ENCODE results near the gene CLIP1. TPM values are rescaled to one million over a fixed set of nuclear protein-coding genes. Genes with fewer than 3 reads are reported as not detected.

The CLIP1 gene
- total RNA-seq, 1 experiment from 2014 or later = 19.7 TPM

DNA sequence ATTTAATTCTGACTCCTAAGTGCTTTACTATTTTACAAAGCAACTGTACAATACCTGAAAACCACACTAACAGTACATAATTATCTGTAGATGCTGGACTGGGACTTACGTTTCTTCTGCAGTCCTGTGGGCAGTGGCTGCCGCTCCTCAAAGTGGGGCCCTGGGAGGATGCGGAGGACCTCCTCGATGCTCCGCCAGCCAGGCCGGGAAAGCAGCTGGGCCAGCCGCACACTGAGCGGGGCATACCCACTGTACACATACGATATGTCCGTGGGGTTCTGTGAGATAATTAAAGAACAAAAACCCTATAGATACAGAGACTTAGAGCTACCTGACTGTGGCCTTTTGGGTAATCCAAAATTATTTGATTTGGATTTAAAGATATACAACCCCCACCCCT, 189.8 kb downstream of the CLIP1 start:
- in situ Hi-C loops (cut with HindIII; ENCODE audit: low sequenced_read_pairs) = no loop called here
- DNase-seq (ENCODE audit: low spot score) = no peak

DNA sequence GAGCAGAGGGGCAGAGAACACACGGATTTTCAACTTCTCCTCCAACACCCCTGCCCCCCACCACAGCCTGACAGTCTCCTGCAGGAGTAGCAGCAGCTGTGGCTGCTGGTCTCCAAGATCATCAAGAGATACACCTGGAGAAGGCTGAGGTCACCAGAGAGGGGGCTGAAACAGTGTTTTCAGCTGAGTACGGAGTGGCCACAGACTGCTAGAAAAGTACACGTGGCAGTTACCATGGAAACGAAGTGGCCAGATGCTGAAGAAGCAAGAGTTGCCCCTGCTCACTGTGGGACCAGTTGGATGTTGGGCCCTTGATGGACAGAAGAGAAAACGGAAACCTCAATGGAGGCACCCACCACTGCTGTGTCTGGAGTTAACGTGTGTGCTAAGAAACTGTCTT, 191.7 kb downstream of the CLIP1 start:
- DNase-seq (ENCODE audit: low spot score) = no peak
- in situ Hi-C loops (cut with HindIII; ENCODE audit: low sequenced_read_pairs) = no loop called here

GRCh38 chr12:122228092-122228491, 194.4 kb downstream of the CLIP1 start:
- no peak for DNase-seq (ENCODE audit: low spot score)
- in situ Hi-C loops (cut with HindIII; ENCODE audit: low sequenced_read_pairs) = no loop called here

- in situ Hi-C loops (cut with HindIII; ENCODE audit: low sequenced_read_pairs) = no loop called here
- DNase-seq (ENCODE audit: low spot score) = no peak
Measured at GRCh38 chr12:122227341-122227740, 195.1 kb downstream of the CLIP1 start.

GRCh38 chr12:122226366-122227125, 195.9 kb downstream of the CLIP1 start:
- in situ Hi-C loops (cut with HindIII; ENCODE audit: low sequenced_read_pairs) = no loop called here
- DNase-seq (ENCODE audit: low spot score) = no peak

DNA sequence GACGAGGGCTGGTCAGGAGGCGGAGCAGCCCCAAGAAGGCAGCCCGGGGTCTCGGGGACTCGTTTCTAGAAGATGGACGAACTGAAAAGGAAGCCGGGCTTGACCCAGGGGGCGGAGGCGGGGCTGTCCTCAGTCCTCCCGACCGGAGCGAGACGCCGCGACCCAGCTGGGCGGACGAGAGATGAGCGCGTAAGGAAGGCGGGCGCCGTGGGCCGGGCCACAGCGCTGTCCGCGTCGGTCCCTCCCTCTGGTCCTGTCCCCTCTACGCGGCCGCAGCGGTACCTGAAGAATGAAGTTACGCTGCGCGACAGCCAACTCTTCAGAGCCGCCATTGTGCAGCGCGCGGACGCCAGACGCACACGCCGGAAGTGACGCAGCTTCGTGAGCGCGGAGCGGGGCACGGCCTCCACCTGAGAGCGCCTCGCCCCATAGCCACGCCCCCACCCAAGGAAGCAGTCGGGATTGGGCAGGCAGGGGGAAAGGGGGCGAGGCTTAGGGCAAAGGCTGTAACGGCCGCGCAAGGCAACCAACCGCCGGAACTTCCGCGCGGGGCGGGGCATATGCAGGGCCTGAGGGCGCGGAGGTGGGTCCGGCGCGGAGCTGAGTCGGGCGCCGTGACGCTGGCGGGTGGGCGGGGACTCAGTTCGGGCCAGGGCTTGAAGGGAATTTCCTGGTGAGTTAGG, 196.6 kb downstream of the CLIP1 start, which contains the start of gene DIABLO:
Gene DIABLO, minus strand, starts transcription at position 370 of the 683 bp plus-strand sequence. Its CDS starts 38 bp downstream, at position 332.
- in situ Hi-C loops (cut with HindIII; ENCODE audit: low sequenced_read_pairs) = no loop called here
- peak; percentile 100 for DNase-seq (ENCODE audit: low spot score)

Other genes starting within 250 kb of the CLIP1 start
- not detected in 2 replicates for gene IL31, start 248.4 kb downstream of the CLIP1 start, total RNA-seq (2014; rRNA removed; shearing (Covaris generic))
- gene LRRC43, start 239.5 kb downstream of the CLIP1 start, total RNA-seq (2014; rRNA removed; shearing (Covaris generic)) = not detected in 2 replicates
- 0.06 and 2.5 TPM in 2 replicates for gene B3GNT4, start 219.0 kb downstream of the CLIP1 start, total RNA-seq (2014; rRNA removed; shearing (Covaris generic))
- 79.6 and 93.7 TPM in 2 replicates for gene DIABLO, start 196.6 kb downstream of the CLIP1 start, total RNA-seq (2014; rRNA removed; shearing (Covaris generic))
- gene VPS33A, start 156.2 kb downstream of the CLIP1 start, total RNA-seq (2014; rRNA removed; shearing (Covaris generic)) = 37.1 and 65.0 TPM in 2 replicates
- gene ZCCHC8, start 78.3 kb upstream of the CLIP1 start, total RNA-seq (2014; rRNA removed; shearing (Covaris generic)) = 19.4 and 24.7 TPM in 2 replicates
- gene RSRC2, start 104.3 kb upstream of the CLIP1 start, total RNA-seq (2014; rRNA removed; shearing (Covaris generic)) = 30.9 and 62.7 TPM in 2 replicates
- gene KNTC1, start 104.6 kb upstream of the CLIP1 start, total RNA-seq (2014; rRNA removed; shearing (Covaris generic)) = 43.0 and 54.2 TPM in 2 replicates

Measured in G401 (cell line).